HepG2 (cell line): Measurements from ENCODE around the gene TUBB. TPM values are rescaled to one million over a fixed set of nuclear protein-coding genes. Genes with fewer than 3 reads are reported as not detected.

Experiments used
- FOXA3 ChIP-seq: IDR thresholded peaks from 2 replicates; pipeline ENCODE4 v1.6.1; 2016; ENCODE audit warnings: missing genetic modification reagents, missing compliant biosample characterization
- GATAD1 ChIP-seq: IDR thresholded peaks from 2 replicates; pipeline ENCODE4 v1.6.1; 2016; ENCODE audit warnings: missing genetic modification reagents, missing compliant biosample characterization
- HMG20A ChIP-seq: IDR thresholded peaks from 2 replicates; pipeline ENCODE4 v1.6.1; 2016; ENCODE audit warnings: borderline replicate concordance
- MAZ ChIP-seq, 2 experiments: sonication (generic) in 1 of 2; formaldehyde crosslinking in 1 of 2; IDR thresholded peaks; 2 replicates each; pipeline versions ENCODE4 v1.5.0 to v1.6.1; 2012 to 2020; ENCODE audit warnings: low read depth in 2 of 2, mild to moderate bottlenecking in 2 of 2, borderline replicate concordance in 1 of 2, improper control_type of control experiment in 1 of 2, low read length in 1 of 2, missing genetic modification reagents in 1 of 2, moderate library complexity in 1 of 2
- MIER3 ChIP-seq: IDR thresholded peaks from 2 replicates; pipeline ENCODE4 v1.6.1; 2016; ENCODE audit warnings: missing compliant biosample characterization, borderline replicate concordance
- MTA1 ChIP-seq: sonication (generic); formaldehyde crosslinking; IDR thresholded peaks from 2 replicates; pipeline ENCODE4 v1.4.0; 2020; ENCODE audit warnings: missing genetic modification reagents, mild to moderate bottlenecking, borderline replicate concordance
- PPARG ChIP-seq: conservative IDR thresholded peaks from 2 replicates; pipeline ENCODE4 v1.6.1; 2016; ENCODE audit warnings: missing biosample characterization, missing genetic modification reagents
- TBL1XR1 ChIP-seq: fragments of 150-350 bp; IDR thresholded peaks from 2 replicates; pipeline ENCODE4 v1.6.1; 2014; ENCODE audit warnings: borderline replicate concordance, low read length; ENCODE audit not compliant: partially characterized antibody
- TRIM24 ChIP-seq: sonication (generic); formaldehyde crosslinking; IDR thresholded peaks from 2 replicates; pipeline ENCODE4 v1.8.0; 2022; ENCODE audit warnings: mild to moderate bottlenecking, missing genetic modification reagents
- ZKSCAN8 ChIP-seq: IDR thresholded peaks from 2 replicates; pipeline ENCODE4 v1.6.1; 2016; ENCODE audit warnings: borderline replicate concordance, missing genetic modification reagents, missing compliant biosample characterization
- ZMAT3 ChIP-seq: sonication (generic); formaldehyde crosslinking; conservative IDR thresholded peaks from 2 replicates; pipeline ENCODE4 v1.7.0; 2021; ENCODE audit warnings: missing genetic modification reagents
- ZNF501 ChIP-seq: sonication (generic); formaldehyde crosslinking; IDR thresholded peaks from 2 replicates; pipeline ENCODE4 v1.5.1; 2020; ENCODE audit warnings: mild to moderate bottlenecking, moderate library complexity, missing genetic modification reagents
- ZNF577 ChIP-seq: sonication (generic); formaldehyde crosslinking; IDR thresholded peaks from 2 replicates; pipeline ENCODE4 v1.4.0; 2020; ENCODE audit warnings: mild to moderate bottlenecking, low read depth, missing genetic modification reagents, borderline replicate concordance
- ZNF841 ChIP-seq: sonication (generic); formaldehyde crosslinking; IDR thresholded peaks from 2 replicates; pipeline ENCODE4 v1.8.1; 2023; ENCODE audit warnings: missing genetic modification reagents, borderline replicate concordance
- ZNF850 ChIP-seq: sonication (generic); formaldehyde crosslinking; conservative IDR thresholded peaks from 2 replicates; pipeline ENCODE4 v1.9.0; 2021; ENCODE audit warnings: mild to moderate bottlenecking, missing genetic modification reagents
- polyA plus RNA-seq, 8 experiments: library from polyadenylated mRNA; depleted of rRNA in 3 of 8; stranded (reverse) in 7 of 8; unstranded in 1 of 8; fragments of >200 nt; fragmentation: Illumina TruSeq in 4 of 8; extraction: Trizol in 4 of 8; gene quantifications; 2 replicates each; pipeline versions ENCODE4 v1.2.1 to v1.2.3, GENCODE V29; 2011 to 2016; ENCODE audit warnings: low read depth in 4 of 8, missing spikeins in 1 of 8, mixed read lengths in 1 of 8; ENCODE audit not compliant: insufficient read depth in 1 of 8
- total RNA-seq, 5 experiments: library from RNA; depleted of rRNA; stranded (reverse); fragments of >200 nt; fragmentation: Illumina TruSeq; extraction: Trizol; gene quantifications; 2 replicates each; pipeline ENCODE4 v1.2.3, GENCODE V29; 2016; ENCODE audit warnings: low read depth in 1 of 5
- TF ChIP-seq, protein P1 (sequence below): sonication (generic); formaldehyde crosslinking; IDR thresholded peaks from 2 replicates; pipeline ENCODE4 v1.4.0; 2020; ENCODE audit warnings: missing genetic modification reagents, borderline replicate concordance
- TF ChIP-seq, protein P2 (sequence below): sonication (generic); formaldehyde crosslinking; IDR thresholded peaks from 2 replicates; pipeline ENCODE4 v1.4.0; 2020; ENCODE audit warnings: missing genetic modification reagents, borderline replicate concordance
- TF ChIP-seq, protein P3 (sequence below): IDR thresholded peaks from 2 replicates; pipeline ENCODE4 v1.6.1; 2016; ENCODE audit warnings: missing compliant biosample characterization, missing genetic modification reagents, borderline replicate concordance

TUBB gene
- total and polyA plus RNA-seq, 2 of the 13 experiments (the other 11 are each of a cell fraction or from before 2014, with no cell fraction given) = 911 to 1,163 TPM

DNA sequence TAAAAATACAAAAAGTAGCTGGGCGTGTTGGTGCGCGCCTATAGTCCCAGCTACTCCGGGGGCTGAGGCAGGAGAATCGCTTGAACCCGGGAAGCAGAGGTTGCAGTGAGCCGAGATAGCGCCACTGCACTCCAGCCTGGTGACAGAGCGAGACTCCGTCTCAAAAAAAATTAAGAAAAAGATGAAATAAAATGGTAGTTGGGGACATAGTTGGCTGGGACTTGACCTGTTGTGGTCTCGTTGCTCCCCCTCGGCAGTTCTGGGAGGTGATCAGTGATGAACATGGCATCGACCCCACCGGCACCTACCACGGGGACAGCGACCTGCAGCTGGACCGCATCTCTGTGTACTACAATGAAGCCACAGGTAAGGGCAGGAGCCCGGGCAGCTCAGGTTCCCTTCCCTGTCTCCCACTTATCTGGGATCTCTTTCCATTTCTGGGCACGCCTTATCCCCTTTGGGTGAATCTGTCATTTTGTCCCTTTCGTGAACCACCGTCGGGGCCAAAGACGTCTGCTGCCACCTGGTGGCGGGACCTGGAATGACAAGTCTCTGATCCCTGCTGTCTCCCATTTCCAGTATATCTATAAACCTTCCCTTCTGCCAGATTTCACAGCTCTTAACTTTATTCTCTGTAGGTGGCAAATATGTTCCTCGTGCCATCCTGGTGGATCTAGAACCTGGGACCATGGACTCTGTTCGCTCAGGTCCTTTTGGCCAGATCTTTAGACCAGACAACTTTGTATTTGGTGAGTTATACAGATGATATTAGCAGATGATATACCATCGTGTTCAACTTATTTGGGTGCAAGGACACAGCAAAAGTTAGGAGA lies 2.3 kb downstream of the TUBB start (continued):
- TF ChIP-seq TBL1XR1 = peak; percentile 64
- TF ChIP-seq TRIM24 = no peak
- TF ChIP-seq, protein P1, sequence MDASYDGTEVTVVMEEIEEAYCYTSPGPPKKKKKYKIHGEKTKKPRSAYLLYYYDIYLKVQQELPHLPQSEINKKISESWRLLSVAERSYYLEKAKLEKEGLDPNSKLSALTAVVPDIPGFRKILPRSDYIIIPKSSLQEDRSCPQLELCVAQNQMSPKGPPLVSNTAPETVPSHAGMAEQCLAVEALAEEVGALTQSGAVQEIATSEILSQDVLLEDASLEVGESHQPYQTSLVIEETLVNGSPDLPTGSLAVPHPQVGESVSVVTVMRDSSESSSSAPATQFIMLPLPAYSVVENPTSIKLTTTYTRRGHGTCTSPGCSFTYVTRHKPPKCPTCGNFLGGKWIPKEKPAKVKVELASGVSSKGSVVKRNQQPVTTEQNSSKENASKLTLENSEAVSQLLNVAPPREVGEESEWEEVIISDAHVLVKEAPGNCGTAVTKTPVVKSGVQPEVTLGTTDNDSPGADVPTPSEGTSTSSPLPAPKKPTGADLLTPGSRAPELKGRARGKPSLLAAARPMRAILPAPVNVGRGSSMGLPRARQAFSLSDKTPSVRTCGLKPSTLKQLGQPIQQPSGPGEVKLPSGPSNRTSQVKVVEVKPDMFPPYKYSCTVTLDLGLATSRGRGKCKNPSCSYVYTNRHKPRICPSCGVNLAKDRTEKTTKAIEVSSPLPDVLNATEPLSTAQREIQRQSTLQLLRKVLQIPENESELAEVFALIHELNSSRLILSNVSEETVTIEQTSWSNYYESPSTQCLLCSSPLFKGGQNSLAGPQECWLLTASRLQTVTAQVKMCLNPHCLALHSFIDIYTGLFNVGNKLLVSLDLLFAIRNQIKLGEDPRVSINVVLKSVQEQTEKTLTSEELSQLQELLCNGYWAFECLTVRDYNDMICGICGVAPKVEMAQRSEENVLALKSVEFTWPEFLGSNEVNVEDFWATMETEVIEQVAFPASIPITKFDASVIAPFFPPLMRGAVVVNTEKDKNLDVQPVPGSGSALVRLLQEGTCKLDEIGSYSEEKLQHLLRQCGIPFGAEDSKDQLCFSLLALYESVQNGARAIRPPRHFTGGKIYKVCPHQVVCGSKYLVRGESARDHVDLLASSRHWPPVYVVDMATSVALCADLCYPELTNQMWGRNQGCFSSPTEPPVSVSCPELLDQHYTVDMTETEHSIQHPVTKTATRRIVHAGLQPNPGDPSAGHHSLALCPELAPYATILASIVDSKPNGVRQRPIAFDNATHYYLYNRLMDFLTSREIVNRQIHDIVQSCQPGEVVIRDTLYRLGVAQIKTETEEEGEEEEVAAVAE (CRISPR knock-in tag) = no peak
- peak; percentile 15; the same call in 1 of the 2 replicates for TF ChIP-seq MTA1
- TF ChIP-seq, protein P2, sequence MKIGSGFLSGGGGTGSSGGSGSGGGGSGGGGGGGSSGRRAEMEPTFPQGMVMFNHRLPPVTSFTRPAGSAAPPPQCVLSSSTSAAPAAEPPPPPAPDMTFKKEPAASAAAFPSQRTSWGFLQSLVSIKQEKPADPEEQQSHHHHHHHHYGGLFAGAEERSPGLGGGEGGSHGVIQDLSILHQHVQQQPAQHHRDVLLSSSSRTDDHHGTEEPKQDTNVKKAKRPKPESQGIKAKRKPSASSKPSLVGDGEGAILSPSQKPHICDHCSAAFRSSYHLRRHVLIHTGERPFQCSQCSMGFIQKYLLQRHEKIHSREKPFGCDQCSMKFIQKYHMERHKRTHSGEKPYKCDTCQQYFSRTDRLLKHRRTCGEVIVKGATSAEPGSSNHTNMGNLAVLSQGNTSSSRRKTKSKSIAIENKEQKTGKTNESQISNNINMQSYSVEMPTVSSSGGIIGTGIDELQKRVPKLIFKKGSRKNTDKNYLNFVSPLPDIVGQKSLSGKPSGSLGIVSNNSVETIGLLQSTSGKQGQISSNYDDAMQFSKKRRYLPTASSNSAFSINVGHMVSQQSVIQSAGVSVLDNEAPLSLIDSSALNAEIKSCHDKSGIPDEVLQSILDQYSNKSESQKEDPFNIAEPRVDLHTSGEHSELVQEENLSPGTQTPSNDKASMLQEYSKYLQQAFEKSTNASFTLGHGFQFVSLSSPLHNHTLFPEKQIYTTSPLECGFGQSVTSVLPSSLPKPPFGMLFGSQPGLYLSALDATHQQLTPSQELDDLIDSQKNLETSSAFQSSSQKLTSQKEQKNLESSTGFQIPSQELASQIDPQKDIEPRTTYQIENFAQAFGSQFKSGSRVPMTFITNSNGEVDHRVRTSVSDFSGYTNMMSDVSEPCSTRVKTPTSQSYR (CRISPR knock-in tag) = peak; percentile 47; the same call in 1 of the 2 replicates
- TF ChIP-seq ZKSCAN8 = no peak; the same call in 1 of the 2 replicates
- 0 out of 2 replicates have a peak, but pooled peaks have one; percentile 42 for TF ChIP-seq GATAD1 (CRISPR knock-in tag)
- no peak for TF ChIP-seq MAZ (IDR thresholded peaks at IDR 0.05; ENCODE audit: borderline replicate concordance, low read depth, low read length)
- 0 out of 2 replicates have a peak, but pooled peaks have one; percentile 49 for TF ChIP-seq MAZ (CRISPR knock-in tag; IDR thresholded peaks at IDR 0.05; ENCODE audit: low read depth)
- peak; percentile 41; the same call in 1 of the 2 replicates for TF ChIP-seq ZMAT3 (CRISPR knock-in tag)
- TF ChIP-seq ZNF577 (CRISPR knock-in tag) = no peak
- TF ChIP-seq ZNF850 (CRISPR knock-in tag) = no peak
- peak; percentile 32; the same call in 1 of the 2 replicates for TF ChIP-seq ZNF841
- no peak for TF ChIP-seq ZNF501 (CRISPR knock-in tag)
- TF ChIP-seq PPARG (CRISPR knock-in tag) = peak; percentile 71; the same call in 1 of the 2 replicates
- TF ChIP-seq HMG20A (CRISPR knock-in tag) = 0 out of 2 replicates have a peak, but pooled peaks have one; percentile 18
- 0 out of 2 replicates have a peak, but pooled peaks have one; percentile 17 for TF ChIP-seq FOXA3 (CRISPR knock-in tag)
- TF ChIP-seq, protein P3, sequence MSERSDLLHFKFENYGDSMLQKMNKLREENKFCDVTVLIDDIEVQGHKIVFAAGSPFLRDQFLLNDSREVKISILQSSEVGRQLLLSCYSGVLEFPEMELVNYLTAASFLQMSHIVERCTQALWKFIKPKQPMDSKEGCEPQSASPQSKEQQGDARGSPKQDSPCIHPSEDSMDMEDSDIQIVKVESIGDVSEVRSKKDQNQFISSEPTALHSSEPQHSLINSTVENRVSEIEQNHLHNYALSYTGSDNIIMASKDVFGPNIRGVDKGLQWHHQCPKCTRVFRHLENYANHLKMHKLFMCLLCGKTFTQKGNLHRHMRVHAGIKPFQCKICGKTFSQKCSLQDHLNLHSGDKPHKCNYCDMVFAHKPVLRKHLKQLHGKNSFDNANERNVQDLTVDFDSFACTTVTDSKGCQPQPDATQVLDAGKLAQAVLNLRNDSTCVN (CRISPR knock-in tag) = 0 out of 2 replicates have a peak, but pooled peaks have one; percentile 41
- 0 out of 2 replicates have a peak, but pooled peaks have one; percentile 20 for TF ChIP-seq MIER3
